ENCODE data around the gene CYP19A1. TPM values are rescaled to one million over a fixed set of nuclear protein-coding genes. Genes with fewer than 3 reads are reported as not detected.

The CYP19A1 gene
- total RNA-seq, 1 experiment from 2014 or later, result not detected

DNA sequence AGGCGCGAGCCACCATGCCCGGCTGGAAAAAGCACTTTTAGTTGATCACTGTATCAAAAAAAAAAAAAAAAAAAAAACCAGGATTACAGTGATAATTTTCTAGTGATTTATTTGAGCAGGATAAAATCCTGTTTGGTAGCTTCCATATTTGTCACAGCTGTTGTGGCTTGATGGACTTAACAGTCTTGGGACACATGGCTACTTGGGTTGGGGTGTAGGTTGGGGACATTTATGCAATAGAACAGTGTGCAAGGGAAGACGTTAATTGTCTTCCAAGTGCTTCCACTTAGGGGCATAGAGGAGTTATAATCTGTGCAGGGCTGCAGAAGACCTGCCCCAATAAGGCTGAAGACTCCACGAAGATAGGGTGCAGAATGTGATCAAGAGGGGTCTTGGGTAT, 136.8 kb downstream of the CYP19A1 start:
- ATAC-seq (no peak), DNase-seq (ENCODE audit: low read depth, low spot score) (no peak)
- CTCF ChIA-PET, result no interaction called here
- no peak for TF ChIP-seq TCF7L2 (IDR thresholded peaks at IDR 0.05; ENCODE audit: borderline replicate concordance, extremely low read depth, insufficient read depth, insufficient read length)
- TF ChIP-seq POLR2A (IDR thresholded peaks at IDR 0.05; ENCODE audit: borderline replicate concordance, extremely low read depth, insufficient read depth, insufficient read length), result no peak
- no peak for TF ChIP-seq FOSL1 (IDR thresholded peaks at IDR 0.05; ENCODE audit: low read depth)
- TF ChIP-seq EGR1 (IDR thresholded peaks at IDR 0.05; ENCODE audit: low read depth), result no peak
- TF ChIP-seq, protein P1, sequence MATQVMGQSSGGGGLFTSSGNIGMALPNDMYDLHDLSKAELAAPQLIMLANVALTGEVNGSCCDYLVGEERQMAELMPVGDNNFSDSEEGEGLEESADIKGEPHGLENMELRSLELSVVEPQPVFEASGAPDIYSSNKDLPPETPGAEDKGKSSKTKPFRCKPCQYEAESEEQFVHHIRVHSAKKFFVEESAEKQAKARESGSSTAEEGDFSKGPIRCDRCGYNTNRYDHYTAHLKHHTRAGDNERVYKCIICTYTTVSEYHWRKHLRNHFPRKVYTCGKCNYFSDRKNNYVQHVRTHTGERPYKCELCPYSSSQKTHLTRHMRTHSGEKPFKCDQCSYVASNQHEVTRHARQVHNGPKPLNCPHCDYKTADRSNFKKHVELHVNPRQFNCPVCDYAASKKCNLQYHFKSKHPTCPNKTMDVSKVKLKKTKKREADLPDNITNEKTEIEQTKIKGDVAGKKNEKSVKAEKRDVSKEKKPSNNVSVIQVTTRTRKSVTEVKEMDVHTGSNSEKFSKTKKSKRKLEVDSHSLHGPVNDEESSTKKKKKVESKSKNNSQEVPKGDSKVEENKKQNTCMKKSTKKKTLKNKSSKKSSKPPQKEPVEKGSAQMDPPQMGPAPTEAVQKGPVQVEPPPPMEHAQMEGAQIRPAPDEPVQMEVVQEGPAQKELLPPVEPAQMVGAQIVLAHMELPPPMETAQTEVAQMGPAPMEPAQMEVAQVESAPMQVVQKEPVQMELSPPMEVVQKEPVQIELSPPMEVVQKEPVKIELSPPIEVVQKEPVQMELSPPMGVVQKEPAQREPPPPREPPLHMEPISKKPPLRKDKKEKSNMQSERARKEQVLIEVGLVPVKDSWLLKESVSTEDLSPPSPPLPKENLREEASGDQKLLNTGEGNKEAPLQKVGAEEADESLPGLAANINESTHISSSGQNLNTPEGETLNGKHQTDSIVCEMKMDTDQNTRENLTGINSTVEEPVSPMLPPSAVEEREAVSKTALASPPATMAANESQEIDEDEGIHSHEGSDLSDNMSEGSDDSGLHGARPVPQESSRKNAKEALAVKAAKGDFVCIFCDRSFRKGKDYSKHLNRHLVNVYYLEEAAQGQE (IDR thresholded peaks at IDR 0.05; ENCODE audit: low read depth), result no peak
- no peak for TF ChIP-seq SRF (IDR thresholded peaks at IDR 0.05; ENCODE audit: low read depth)
- no peak for TF ChIP-seq CEBPB (IDR thresholded peaks at IDR 0.05; ENCODE audit: low read depth)
- TF ChIP-seq, protein P2, sequence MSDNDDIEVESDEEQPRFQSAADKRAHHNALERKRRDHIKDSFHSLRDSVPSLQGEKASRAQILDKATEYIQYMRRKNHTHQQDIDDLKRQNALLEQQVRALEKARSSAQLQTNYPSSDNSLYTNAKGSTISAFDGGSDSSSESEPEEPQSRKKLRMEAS (IDR thresholded peaks at IDR 0.05), result no peak
- no peak for TF ChIP-seq SIN3A (IDR thresholded peaks at IDR 0.05; ENCODE audit: low read depth)
- TF ChIP-seq, protein P3, sequence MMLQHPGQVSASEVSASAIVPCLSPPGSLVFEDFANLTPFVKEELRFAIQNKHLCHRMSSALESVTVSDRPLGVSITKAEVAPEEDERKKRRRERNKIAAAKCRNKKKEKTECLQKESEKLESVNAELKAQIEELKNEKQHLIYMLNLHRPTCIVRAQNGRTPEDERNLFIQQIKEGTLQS (IDR thresholded peaks at IDR 0.05), result no peak
- TF ChIP-seq SP1 (IDR thresholded peaks at IDR 0.05; ENCODE audit: low read depth), result no peak
- TF ChIP-seq, protein P4, sequence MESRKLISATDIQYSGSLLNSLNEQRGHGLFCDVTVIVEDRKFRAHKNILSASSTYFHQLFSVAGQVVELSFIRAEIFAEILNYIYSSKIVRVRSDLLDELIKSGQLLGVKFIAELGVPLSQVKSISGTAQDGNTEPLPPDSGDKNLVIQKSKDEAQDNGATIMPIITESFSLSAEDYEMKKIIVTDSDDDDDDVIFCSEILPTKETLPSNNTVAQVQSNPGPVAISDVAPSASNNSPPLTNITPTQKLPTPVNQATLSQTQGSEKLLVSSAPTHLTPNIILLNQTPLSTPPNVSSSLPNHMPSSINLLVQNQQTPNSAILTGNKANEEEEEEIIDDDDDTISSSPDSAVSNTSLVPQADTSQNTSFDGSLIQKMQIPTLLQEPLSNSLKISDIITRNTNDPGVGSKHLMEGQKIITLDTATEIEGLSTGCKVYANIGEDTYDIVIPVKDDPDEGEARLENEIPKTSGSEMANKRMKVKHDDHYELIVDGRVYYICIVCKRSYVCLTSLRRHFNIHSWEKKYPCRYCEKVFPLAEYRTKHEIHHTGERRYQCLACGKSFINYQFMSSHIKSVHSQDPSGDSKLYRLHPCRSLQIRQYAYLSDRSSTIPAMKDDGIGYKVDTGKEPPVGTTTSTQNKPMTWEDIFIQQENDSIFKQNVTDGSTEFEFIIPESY (IDR thresholded peaks at IDR 0.05; ENCODE audit: extremely low read depth, insufficient replicate concordance, low read length), result no peak
- TF ChIP-seq JUND (IDR thresholded peaks at IDR 0.05), result no peak
- TF ChIP-seq ZFX (IDR thresholded peaks at IDR 0.05), result no peak
- TF ChIP-seq ZNF274 (IDR thresholded peaks at IDR 0.05; ENCODE audit: low read depth, low read length), result no peak
- no peak for TF ChIP-seq POLR2AphosphoS5 (IDR thresholded peaks at IDR 0.05; ENCODE audit: low read depth, low read length)
- TF ChIP-seq YY1 (IDR thresholded peaks at IDR 0.05; ENCODE audit: extremely low read depth, insufficient replicate concordance, low read depth, low read length), result no peak
- TF ChIP-seq EZH2 (IDR thresholded peaks at IDR 0.05), result no peak
- TF ChIP-seq RAD21 (IDR thresholded peaks at IDR 0.05; ENCODE audit: low read depth), result no peak
- TF ChIP-seq, protein P5, sequence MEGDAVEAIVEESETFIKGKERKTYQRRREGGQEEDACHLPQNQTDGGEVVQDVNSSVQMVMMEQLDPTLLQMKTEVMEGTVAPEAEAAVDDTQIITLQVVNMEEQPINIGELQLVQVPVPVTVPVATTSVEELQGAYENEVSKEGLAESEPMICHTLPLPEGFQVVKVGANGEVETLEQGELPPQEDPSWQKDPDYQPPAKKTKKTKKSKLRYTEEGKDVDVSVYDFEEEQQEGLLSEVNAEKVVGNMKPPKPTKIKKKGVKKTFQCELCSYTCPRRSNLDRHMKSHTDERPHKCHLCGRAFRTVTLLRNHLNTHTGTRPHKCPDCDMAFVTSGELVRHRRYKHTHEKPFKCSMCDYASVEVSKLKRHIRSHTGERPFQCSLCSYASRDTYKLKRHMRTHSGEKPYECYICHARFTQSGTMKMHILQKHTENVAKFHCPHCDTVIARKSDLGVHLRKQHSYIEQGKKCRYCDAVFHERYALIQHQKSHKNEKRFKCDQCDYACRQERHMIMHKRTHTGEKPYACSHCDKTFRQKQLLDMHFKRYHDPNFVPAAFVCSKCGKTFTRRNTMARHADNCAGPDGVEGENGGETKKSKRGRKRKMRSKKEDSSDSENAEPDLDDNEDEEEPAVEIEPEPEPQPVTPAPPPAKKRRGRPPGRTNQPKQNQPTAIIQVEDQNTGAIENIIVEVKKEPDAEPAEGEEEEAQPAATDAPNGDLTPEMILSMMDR (IDR thresholded peaks at IDR 0.05 in 2 of 3, conservative IDR thresholded peaks at IDR 0.05 in 1 of 3; ENCODE audit: borderline replicate concordance in 1 of 3, insufficient read depth in 1 of 3, low read depth in 2 of 3, low read length in 2 of 3), result no peak
- Histone ChIP-seq H4K20me1 (ENCODE audit: insufficient read depth) (no peaks in the 10 kb centered on the region), H3K4me2 (ENCODE audit: low read length) (no peak overlapping the region), H3K27me3 (ENCODE audit: insufficient read depth, low read length) (no peaks in the 10 kb centered on the region), H3K9me3 (ENCODE audit: control insufficient read depth in 1 of 2, insufficient read depth in 1 of 2, low read depth in 1 of 2, low read length in 2 of 2) (no peaks in the 10 kb centered on the region), H3K27ac (ENCODE audit: low read depth, low read length) (no peak overlapping the region), H2AFZ (ENCODE audit: low read depth, low read length, poor library complexity, severe bottlenecking) (no peak overlapping the region), H3K79me2 (ENCODE audit: insufficient read depth, low read length) (no peaks in the 10 kb centered on the region), H3K36me3 (ENCODE audit: control insufficient read depth in 1 of 2, insufficient read depth in 2 of 2, low read length in 2 of 2) (no peaks in the 10 kb centered on the region), H3K9ac (ENCODE audit: low read length) (no peak overlapping the region), H3K9me2 (ENCODE audit: insufficient read depth) (no peaks in the 10 kb centered on the region), H3K4me3 (replicated peaks in 1 of 2; ENCODE audit: low read depth in 1 of 2, low read length in 2 of 2) (no peak overlapping the region), H3K4me1 (ENCODE audit: control insufficient read depth in 1 of 2, insufficient read depth in 2 of 2, low read length in 2 of 2) (peaks cover 0 to 3% of the 10 kb centered on the region in 2 experiments; a peak in 1 of 4 replicates)
- BruUV-seq (replicated peaks), result no TSS peak
- intact Hi-C loops (cut with micrococcal nuclease), result no loop called here
- POLR2A ChIA-PET, result no interaction called here
- RAD21 ChIA-PET (ENCODE audit: low non-redundant PET in 1 of 2, low total read pairs in 2 of 2, uncharacterized antibody in 2 of 2, unreplicated experiment in 2 of 2), result no interaction called here
